ENCODE data around the gene RBMX.
"Not testable (repeated sequence)": the region's sequence is repeated elsewhere in the genome, so short reads cannot be mapped to it uniquely, and the experiment has no call there.

- not testable (repeated sequence) for TF ChIP-seq CTCF, POLR2AphosphoS5 (IDR thresholded peaks at IDR 0.05)
Measured at GRCh38 chrX:136921438-136921837, 40.9 kb upstream of the RBMX start.

Measured in sigmoid colon (tissue), 4 donors.